OCI-LY1 (cell line): ENCODE measurements around the gene SFXN1.

ENCODE experiments used
- H2AFZ ChIP-seq: fragments of 200-600 bp; sonication (generic), shearing (Covaris generic); 2 replicates; pipeline ENCODE4 v1.6.0; 2014; ENCODE audit warnings: antibody characterized with exemption, mild to moderate bottlenecking, low read length
- H3F3A ChIP-seq: fragments of 200-600 bp; sonication (generic), shearing (Covaris generic); 2 replicates; pipeline ENCODE4 v1.6.0; 2014; ENCODE audit warnings: mild to moderate bottlenecking, antibody characterized with exemption, low read length, moderate library complexity; ENCODE audit not compliant: insufficient read depth
- H3K27ac ChIP-seq: fragments of 200-600 bp; sonication (generic); 2 replicates; pipeline ENCODE4 v1.5.1; 2014; ENCODE audit warnings: low read length, mixed run types, mild to moderate bottlenecking, low read depth; ENCODE audit not compliant: poor library complexity, severe bottlenecking
- H3K27me3 ChIP-seq: fragments of 200-600 bp; sonication (generic); 2 replicates; pipeline ENCODE4 v1.6.0; 2014; ENCODE audit warnings: antibody characterized with exemption, mild to moderate bottlenecking, low read length, moderate library complexity; ENCODE audit not compliant: insufficient read depth
- H3K36me3 ChIP-seq: fragments of 200-600 bp; sonication (generic); 2 replicates; pipeline ENCODE4 v1.6.1; 2014; ENCODE audit warnings: mild to moderate bottlenecking, antibody characterized with exemption, low read length, moderate library complexity, mixed read lengths; ENCODE audit not compliant: insufficient read depth
- H3K4me1 ChIP-seq: fragments of 200-600 bp; sonication (generic); 2 replicates; pipeline ENCODE4 v1.5.1; 2014; ENCODE audit warnings: mild to moderate bottlenecking, low read length, moderate library complexity; ENCODE audit not compliant: insufficient read depth, severe bottlenecking
- H3K4me2 ChIP-seq: fragments of 200-600 bp; sonication (generic), shearing (Covaris generic); 2 replicates; pipeline ENCODE4 v1.6.1; 2014; ENCODE audit warnings: low read length
- H3K4me3 ChIP-seq: fragments of 200-600 bp; sonication (generic); 2 replicates; pipeline ENCODE4 v1.5.1; 2014; ENCODE audit warnings: low read length, low read depth, mild to moderate bottlenecking, mixed read lengths; ENCODE audit not compliant: poor library complexity, severe bottlenecking
- H3K79me2 ChIP-seq: fragments of 200-600 bp; shearing (Covaris generic); 2 replicates; pipeline ENCODE4 v1.6.1; 2016; ENCODE audit warnings: mixed run types, low read length, mixed read lengths; ENCODE audit not compliant: insufficient read depth
- H3K9ac ChIP-seq: fragments of 200-600 bp; sonication (generic), shearing (Covaris generic); 2 replicates; pipeline ENCODE4 v1.6.1; 2014; ENCODE audit warnings: mild to moderate bottlenecking, low read length, mixed read lengths
- H3K9me2 ChIP-seq: fragments of 200-600 bp; sonication (generic), shearing (Covaris generic); 2 replicates; pipeline ENCODE4 v1.6.1; 2014; ENCODE audit warnings: low read depth, mild to moderate bottlenecking, low read length, mixed read lengths
- H3K9me3 ChIP-seq: fragments of 200-600 bp; shearing (Covaris generic); 2 replicates; pipeline ENCODE4 v1.6.1; 2014; ENCODE audit warnings: low read length, mixed read lengths
- H4K20me1 ChIP-seq: fragments of 200-600 bp; sonication (generic), shearing (Covaris generic); 2 replicates; pipeline ENCODE4 v1.6.0; 2016; ENCODE audit warnings: mild to moderate bottlenecking, low read length; ENCODE audit not compliant: insufficient read depth
- EZH2 ChIP-seq: fragments of 200-600 bp; sonication (generic), shearing (Covaris generic); IDR thresholded peaks from 2 replicates; pipeline ENCODE4 v1.8.0; 2017; ENCODE audit warnings: borderline replicate concordance, mixed run types, mild to moderate bottlenecking, antibody characterized with exemption, low read length, moderate library complexity, mixed read lengths
- TF ChIP-seq, protein P1 (sequence below): fragments of 200-600 bp; sonication (generic), shearing (Covaris generic); IDR thresholded peaks from 2 replicates; pipeline ENCODE4 v1.5.1; 2017; ENCODE audit warnings: mild to moderate bottlenecking, antibody characterized with exemption, low read length, moderate library complexity, mixed read lengths

The SFXN1 gene

DNA sequence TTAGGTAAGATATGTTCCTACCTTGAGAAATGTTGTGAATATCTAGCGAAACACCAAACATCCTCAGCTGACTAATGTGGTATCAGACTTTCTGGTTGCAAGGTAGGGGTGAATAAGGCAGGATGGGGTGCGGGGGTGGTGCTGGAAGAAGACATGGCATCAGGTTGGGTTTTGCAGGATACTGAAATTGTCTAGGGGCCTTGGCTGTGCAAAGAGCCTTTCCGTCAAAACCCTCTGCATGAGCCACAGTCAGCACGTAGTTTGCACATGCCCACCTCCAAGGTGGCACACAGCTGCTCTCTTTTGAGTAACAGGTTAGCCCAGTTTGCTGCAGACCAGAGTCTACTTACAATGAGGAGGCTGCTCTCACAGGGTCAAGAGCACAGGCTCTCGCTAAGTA lies 42.0 kb downstream of the SFXN1 start:
- Histone ChIP-seq H4K20me1 (no peaks in the 10 kb centered on the region), H3K9me2 (no peaks in the 10 kb centered on the region), H3K27me3 (no peaks in the 10 kb centered on the region), H3F3A (no peaks in the 10 kb centered on the region), H2AFZ (no peak overlapping the region), H3K9ac (no peak overlapping the region), H3K4me1 (no peaks in the 10 kb centered on the region), H3K27ac (no peak overlapping the region), H3K9me3 (peaks cover 6% of the 10 kb centered on the region; the same call in 1 of the 2 replicates), H3K4me3 (no peak overlapping the region), H3K36me3 (peaks cover 91% of the 10 kb centered on the region), H3K4me2 (no peak overlapping the region), H3K79me2 (no peaks in the 10 kb centered on the region)
- no peak for TF ChIP-seq EZH2
- TF ChIP-seq, protein P1, sequence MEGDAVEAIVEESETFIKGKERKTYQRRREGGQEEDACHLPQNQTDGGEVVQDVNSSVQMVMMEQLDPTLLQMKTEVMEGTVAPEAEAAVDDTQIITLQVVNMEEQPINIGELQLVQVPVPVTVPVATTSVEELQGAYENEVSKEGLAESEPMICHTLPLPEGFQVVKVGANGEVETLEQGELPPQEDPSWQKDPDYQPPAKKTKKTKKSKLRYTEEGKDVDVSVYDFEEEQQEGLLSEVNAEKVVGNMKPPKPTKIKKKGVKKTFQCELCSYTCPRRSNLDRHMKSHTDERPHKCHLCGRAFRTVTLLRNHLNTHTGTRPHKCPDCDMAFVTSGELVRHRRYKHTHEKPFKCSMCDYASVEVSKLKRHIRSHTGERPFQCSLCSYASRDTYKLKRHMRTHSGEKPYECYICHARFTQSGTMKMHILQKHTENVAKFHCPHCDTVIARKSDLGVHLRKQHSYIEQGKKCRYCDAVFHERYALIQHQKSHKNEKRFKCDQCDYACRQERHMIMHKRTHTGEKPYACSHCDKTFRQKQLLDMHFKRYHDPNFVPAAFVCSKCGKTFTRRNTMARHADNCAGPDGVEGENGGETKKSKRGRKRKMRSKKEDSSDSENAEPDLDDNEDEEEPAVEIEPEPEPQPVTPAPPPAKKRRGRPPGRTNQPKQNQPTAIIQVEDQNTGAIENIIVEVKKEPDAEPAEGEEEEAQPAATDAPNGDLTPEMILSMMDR: no peak

DNA sequence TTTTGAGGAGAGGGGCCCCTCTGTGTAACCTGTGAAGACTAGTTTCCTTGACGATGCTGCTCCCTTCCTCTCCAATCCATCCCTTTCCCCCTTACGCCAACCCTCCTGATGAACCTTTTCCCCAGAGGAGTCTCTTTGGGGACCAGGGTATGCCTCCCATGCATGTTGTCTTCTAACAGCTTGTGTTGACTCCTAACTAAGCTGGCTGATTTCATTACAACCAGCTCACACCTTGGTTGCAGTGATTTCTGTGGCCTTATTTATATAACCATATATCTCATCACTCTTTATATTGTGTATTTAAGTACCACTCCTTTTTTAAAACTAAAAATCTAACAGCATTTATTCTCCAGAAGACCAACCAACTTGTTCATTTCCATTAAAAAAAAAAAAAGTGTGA lies 42.5 kb downstream of the SFXN1 start:
- H3K4me3 ChIP-seq: no peak overlapping the region
- no peaks in the 10 kb centered on the region for H3K4me1 ChIP-seq
- H3K9me3 ChIP-seq: peaks cover 6% of the 10 kb centered on the region; the same call in 1 of the 2 replicates
- H3K27ac ChIP-seq: no peak overlapping the region
- H3K79me2 ChIP-seq: no peaks in the 10 kb centered on the region
- no peak overlapping the region for H3K4me2 ChIP-seq
- H3K9me2 ChIP-seq: no peaks in the 10 kb centered on the region
- TF ChIP-seq, protein P1: no peak
- no peak for TF ChIP-seq EZH2
- H3K36me3 ChIP-seq: peaks cover 91% of the 10 kb centered on the region
- H3F3A ChIP-seq: no peaks in the 10 kb centered on the region
- no peak overlapping the region for H3K9ac ChIP-seq
- H3K27me3 ChIP-seq: no peaks in the 10 kb centered on the region
- no peaks in the 10 kb centered on the region for H4K20me1 ChIP-seq
- no peak overlapping the region for H2AFZ ChIP-seq

DNA sequence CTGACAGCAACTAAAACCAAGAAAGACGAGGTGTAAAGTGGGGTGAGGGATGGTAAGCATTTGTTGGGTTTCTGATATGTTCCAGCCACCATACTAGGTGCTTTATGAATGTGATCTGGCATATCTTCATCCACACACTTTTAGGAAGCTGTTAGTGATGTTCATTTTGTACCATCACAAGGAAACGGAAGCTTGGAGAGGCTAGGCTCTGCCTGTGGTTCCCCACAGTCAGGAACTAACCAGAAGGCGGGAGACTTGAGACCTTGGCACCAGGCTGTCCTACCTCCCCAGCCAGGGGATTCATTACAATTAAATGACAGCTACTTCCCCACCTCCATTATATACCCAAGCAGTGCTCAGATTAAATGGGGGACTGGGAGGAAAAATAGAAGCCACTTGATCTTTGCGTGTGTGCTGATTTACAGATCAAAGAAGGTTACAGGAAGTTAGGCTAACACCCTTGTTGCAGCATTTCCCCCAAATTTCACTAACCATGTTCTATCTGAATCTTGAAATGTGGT lies 43.0 kb downstream of the SFXN1 start:
- no peak for TF ChIP-seq EZH2
- TF ChIP-seq, protein P1: no peak
- H3K36me3 ChIP-seq: peaks cover 91% of the 10 kb centered on the region
- no peak overlapping the region for H3K4me2 ChIP-seq

More for the DNA sequence above, 43.0 kb downstream of the SFXN1 start:
- H3K4me1 ChIP-seq: no peaks in the 10 kb centered on the region
- no peak overlapping the region for H3K27ac ChIP-seq
- no peak overlapping the region for H3K4me3 ChIP-seq
- no peak overlapping the region for H3K9ac ChIP-seq
- H3F3A ChIP-seq: no peaks in the 10 kb centered on the region
- H3K9me3 ChIP-seq: peaks cover 6% of the 10 kb centered on the region; the same call in 1 of the 2 replicates
- no peaks in the 10 kb centered on the region for H3K9me2 ChIP-seq
- no peaks in the 10 kb centered on the region for H3K79me2 ChIP-seq
- no peak overlapping the region for H2AFZ ChIP-seq
- H4K20me1 ChIP-seq: no peaks in the 10 kb centered on the region
- no peaks in the 10 kb centered on the region for H3K27me3 ChIP-seq
